Stimulated activated CD4-positive, alpha-beta T cell treated with anti-CD3 and anti-CD28 coated beads, Interleukin-4, amount 100 ng/mL, for 24 hours (primary cell): ENCODE measurements around the gene MYO3B.
"Not testable (repeated sequence)": the region's sequence is repeated elsewhere in the genome, so short reads cannot be mapped to it uniquely, and the experiment has no call there.

Source experiments
- DNase-seq: peaks from one replicate; pipeline ENCODE4 v3.0.0-alpha.2; 2020

MYO3B gene

DNA sequence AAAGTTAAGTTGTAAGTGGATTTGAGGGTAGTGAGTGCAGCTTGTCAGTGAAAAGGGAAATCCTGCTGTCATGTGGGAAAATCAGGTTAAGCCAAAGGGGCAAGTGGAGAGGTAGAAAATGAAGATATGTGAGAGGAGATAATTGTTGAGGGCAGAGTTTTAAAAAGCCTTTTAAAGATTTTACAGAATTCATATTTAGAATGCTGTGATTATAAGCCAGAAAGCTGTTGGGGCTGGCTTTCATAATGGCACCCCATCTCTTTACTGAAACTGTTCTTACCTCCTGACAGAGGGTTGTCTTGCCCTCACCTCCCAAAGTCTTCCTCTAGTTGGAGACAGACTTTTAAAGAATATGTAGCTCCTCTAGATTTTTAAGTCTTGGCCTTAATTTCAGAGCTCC is 86.9 kb downstream of the MYO3B start:
- no peak for DNase-seq

DNA sequence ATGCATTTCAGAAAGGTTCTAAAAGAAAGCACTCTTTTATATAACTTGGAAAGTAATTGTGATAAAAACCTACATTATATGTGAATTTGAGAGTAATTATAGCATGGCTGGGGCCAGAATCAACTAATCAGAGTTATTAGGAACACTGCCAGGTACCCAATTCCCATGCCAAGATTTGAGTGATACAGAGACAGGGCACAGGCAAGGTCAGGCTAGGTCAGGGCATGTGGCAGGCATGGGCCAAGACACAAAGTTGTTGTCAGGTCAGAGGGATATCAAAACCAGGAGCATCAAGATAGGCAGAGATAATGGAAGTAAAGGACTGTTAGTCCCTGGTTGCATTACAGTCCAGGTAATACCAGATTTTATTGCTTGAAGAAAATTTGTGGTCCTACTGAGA is 87.4 kb downstream of the MYO3B start:
- DNase-seq: no peak

GRCh38 chr2:170266358-170266757 is 88.4 kb downstream of the MYO3B start:
- DNase-seq: no peak

GRCh38 chr2:170267071-170267470 is 89.1 kb downstream of the MYO3B start:
- DNase-seq: no peak

GRCh38 chr2:170270278-170270864 is 92.4 kb downstream of the MYO3B start:
- no peak for DNase-seq

DNA sequence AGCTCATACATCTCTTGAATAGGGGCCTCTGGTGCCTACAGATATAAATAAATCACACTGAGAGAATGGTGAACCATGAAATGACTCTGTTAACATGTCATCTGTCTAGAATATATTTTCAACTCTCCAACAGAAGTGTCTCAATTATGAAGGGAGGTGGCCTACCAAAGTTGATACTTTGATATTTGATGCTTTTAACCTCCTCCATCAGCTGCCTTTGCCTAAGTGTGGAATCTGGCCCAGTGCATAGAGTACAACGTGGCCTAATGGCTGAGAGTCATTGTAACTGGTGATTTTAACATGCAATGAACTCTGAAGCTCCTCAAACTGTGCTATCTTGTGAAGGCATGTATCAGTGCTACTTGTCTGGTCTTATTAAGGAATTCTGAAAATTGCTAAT is 93.4 kb downstream of the MYO3B start:
- DNase-seq: no peak

DNA sequence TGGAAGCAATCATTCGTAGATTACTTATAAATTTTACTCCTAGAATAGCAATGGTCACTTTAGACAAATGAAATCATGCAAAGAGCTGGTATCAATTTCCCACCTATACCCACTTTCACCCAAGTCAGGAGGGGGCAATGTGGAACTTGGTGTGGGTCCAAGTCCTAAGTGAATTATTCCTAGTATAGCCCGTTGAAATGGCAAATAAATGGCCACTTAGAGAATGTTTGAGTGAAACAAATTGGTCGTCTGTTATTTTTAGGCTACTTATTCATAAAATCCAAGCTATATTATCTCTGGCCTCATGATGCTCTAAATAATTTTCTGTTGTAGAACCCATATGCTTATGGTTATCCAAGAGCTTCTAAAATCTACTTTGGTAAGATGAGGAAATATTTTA is 98.1 kb downstream of the MYO3B start:
- DNase-seq: no peak

- DNase-seq: no peak
These were observed 99.1 kb downstream of the MYO3B start for GRCh38 chr2:170276925-170277629.

GRCh38 chr2:170277951-170278350 is 100.0 kb downstream of the MYO3B start:
- no peak for DNase-seq

DNA sequence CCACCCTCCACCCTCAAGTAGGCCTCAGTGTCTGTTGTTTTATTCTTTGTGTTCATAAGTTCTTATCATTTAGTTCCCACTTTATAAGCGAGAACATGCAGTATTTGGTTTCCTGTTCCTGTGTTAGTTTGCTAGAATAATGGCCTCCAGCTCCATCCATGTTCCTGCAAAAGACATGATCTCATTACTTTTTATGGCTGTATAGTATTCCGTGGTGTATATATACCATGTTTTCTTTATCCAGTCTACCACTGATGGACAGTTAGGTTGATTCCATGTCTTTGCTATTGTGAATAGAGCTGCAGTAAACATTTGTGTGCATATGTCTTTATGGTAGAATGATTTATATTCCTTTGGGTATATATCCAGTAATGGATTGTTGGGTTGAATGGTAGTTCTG is 101.7 kb downstream of the MYO3B start:
- DNase-seq: not testable (repeated sequence)

DNA sequence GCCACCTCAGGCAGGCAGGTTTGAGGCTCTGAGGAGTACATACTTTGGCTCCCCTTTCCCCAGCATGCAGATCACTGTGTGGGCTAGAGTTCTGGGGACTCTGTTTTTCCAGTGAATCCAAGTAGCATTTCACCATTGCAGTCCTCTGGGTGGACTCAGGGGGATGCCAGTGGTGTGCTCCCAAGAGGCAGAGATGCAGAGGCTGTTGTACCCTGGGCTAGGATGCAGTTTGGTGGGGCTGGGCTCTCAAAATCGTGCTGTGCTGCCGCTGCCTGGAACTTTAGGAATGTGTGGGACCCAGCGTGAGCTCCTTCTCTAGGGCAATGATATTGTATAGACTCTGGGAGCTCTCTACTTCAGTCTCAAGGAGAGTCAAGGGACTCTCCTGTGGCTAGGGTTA is 104.9 kb downstream of the MYO3B start:
- DNase-seq: no peak

GRCh38 chr2:170284205-170284604 is 106.3 kb downstream of the MYO3B start:
- DNase-seq: no peak

DNA sequence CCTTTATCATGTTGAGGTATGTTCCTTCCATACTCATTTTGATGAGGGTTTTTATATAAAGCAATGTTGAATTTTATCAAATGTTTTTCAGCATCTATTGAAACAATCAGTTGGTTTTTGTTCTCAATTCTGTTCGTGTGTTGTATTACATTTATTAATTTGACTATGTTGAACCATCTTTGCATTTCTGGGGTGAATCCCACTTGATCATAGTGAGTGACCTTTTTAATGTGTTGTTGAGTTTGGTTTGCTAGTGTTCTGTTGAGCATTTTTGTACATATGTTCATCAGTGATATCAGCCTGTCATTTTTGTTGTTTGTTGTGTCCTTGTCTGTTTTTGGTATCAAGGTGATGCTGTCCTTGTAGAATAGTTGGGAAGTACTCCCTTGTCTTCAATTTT is 110.9 kb downstream of the MYO3B start:
- no peak for DNase-seq

DNA sequence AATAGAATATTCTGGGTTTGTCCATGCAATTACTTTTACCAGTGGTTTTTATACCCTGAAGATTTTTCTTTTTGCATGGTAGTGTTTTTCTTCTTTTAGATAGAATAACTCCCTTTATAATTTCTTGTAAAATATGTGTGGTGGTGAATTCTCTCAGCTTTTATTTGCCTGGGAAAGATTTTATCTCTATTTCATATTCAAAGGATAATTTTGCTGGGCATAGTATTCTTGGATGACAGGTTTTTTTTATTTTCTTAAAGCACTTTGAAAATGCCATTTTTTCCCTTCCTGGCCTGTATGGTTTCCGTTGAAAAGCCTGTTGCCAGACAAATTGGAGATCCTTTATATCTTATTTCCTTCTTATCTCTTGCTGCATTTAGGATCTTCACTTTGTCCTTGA is 113.5 kb downstream of the MYO3B start:
- DNase-seq: no peak

- DNase-seq: no peak
These were observed 114.5 kb downstream of the MYO3B start for GRCh38 chr2:170292415-170292814.

DNA sequence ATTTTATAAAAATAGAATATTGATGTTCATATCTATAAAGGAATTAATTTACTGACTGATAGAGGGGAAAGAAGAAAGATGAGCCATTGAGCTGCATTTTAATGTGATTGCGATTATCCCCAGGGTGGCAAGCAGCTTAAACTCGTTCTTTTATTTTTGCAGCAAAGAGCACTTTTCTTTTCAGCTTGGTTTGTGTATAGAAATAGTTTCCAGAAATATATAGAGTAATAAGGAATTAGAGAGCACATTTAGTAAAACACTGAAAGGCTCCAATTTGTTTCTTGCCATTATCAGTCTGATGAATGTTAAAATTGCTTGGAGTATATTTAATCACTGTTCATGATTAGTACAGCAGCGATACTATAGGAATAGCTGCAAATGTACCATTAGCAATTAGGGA is 119.5 kb downstream of the MYO3B start:
- no peak for DNase-seq

GRCh38 chr2:170298115-170298514 is 120.2 kb downstream of the MYO3B start:
- no peak for DNase-seq

DNA sequence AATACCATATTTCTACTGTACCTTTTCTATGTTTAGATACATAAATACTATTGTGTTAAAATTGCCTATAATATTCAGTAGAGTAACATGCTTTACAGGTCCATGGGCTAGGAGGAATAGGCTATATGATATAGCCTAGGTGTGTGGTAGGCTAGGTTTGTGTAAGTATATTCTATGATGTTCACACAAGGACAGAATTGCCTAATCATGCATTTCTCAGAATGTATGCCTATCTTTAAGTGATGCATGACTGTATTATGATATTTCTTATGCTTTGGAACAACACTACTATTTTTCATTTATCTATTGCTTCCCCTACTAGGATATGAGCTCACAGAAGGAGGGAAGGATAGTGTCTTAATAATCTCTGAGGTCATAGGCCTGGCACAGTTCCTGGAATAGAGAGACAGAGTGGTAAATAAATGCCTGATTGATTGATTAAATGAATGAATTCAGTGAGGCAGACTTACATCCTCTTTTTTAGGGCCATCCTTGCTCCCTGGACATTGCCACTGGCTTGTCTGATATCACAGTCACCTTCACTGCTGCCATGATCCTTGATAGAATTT is 121.0 kb downstream of the MYO3B start:
- no peak for DNase-seq

DNA sequence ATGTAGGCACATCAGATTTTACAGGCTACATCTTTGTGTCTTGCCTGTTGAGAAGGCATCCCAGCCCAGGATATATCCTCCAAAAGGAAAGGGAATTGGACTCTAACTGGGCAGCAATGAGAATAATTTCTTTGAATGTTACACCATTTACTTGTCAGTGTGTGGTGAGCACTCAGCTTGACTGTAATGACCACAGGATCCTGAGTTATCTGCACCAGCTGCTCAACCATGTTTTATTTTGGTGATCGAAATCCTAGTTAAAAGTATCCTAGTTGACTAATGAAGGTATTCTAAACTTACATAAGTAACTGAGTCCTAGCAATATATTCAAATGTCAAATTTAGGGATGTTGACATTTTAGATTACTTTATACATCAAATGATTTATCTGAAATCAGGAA is 123.0 kb downstream of the MYO3B start:
- DNase-seq: no peak

DNA sequence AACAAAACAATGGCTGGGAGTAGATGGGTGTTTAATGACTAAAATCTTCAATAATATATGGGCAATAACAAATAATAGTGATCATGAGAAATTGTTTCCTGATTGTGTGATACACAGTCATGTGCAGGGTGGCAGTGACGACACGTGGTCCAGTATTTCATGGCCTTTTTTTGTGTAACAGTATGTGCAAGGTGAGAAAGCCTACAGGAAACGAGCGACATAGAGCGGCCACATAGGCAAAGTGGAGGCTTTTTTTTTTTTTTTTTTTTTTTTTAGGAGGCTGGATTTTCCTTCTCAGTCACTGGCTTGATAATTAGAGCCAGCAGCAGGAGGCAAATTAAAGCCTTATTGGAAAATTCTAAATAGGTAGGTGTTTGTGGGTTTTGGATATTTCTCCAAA is 123.7 kb downstream of the MYO3B start:
- DNase-seq: no peak

GRCh38 chr2:170305711-170306110 is 127.8 kb downstream of the MYO3B start:
- no peak for DNase-seq

- no peak for DNase-seq
These were observed 128.4 kb downstream of the MYO3B start for GRCh38 chr2:170306293-170306873.

GRCh38 chr2:170307052-170307451 is 129.1 kb downstream of the MYO3B start:
- no peak for DNase-seq
